ENCODE measurements around the gene GPC5.

Gene GPC5

DNA sequence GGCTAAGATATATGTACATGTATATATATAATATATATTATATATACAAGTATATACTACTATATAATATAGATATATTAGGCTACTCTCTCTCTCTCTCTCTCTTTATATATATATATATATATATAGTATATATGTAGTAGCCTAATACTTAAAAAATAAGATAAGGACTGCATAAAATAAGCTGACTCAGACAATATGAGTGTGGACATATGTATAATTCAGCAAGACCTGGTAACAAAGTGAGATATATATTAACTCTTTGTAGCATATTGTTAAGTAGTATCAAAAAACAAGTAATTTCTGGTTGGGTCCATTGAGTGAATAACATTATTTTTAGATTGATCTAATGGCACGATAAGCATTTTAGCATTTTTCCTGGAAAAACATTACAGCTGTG is 509.0 kb downstream of the GPC5 start:
- H3K36me3 ChIP-seq (ENCODE audit: control insufficient read depth, insufficient read depth, low read length) = no peaks in the 10 kb centered on the region
- H3K27ac ChIP-seq (ENCODE audit: low read depth, low read length) = no peak overlapping the region
- no peak overlapping the region for H3K9ac ChIP-seq (ENCODE audit: low read length)
- H3K4me1 ChIP-seq (ENCODE audit: control insufficient read depth, insufficient read depth, low read length) = no peaks in the 10 kb centered on the region
- H3K9me3 ChIP-seq (ENCODE audit: control insufficient read depth, insufficient read depth, low read depth, low read length) = no peaks in the 10 kb centered on the region
- H3K4me3 ChIP-seq (ENCODE audit: low read depth, low read length) = no peak overlapping the region
- no peaks in the 10 kb centered on the region for H3K27me3 ChIP-seq (ENCODE audit: control insufficient read depth, insufficient read depth, low read length)

- Histone ChIP-seq H3K4me3 (ENCODE audit: low read depth, low read length) (no peak overlapping the region), H3K36me3 (ENCODE audit: control insufficient read depth, insufficient read depth, low read length) (no peaks in the 10 kb centered on the region), H3K27ac (ENCODE audit: low read depth, low read length) (no peak overlapping the region), H3K9ac (ENCODE audit: low read length) (no peak overlapping the region), H3K9me3 (ENCODE audit: control insufficient read depth, insufficient read depth, low read depth, low read length) (no peaks in the 10 kb centered on the region), H3K27me3 (ENCODE audit: control insufficient read depth, insufficient read depth, low read length) (no peaks in the 10 kb centered on the region), H3K4me1 (ENCODE audit: control insufficient read depth, insufficient read depth, low read length) (no peaks in the 10 kb centered on the region)
Observed at GRCh38 chr13:91909617-91910016, 511.2 kb downstream of the GPC5 start.

DNA sequence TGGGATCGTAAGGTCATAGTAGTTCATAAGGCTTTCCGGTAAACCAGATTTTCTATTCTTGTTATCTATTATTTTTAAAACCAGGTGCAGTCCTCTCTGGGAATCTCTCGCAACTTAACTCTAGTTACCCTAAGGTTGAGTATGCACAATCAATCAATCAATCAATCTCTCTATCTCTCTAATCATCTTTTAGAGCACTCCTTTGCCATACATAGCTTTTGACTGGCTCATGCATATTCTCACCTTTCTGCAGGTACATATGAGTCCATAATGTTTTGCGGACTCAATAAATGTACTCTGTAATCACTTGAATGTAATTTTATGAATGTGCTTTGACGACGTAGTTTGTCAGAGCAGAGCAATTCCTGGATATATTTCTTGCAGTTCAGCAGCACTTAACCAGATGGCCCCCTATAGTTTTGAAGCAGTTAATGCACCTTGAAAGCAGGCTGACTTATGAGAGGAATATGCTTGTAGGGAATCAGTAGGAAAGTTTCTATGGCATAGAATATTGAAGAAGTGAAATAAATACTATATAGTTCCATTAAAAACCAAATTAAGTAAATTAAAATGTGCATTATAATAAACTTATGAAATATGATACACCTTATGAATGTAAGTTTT is 524.7 kb downstream of the GPC5 start:
- no peak overlapping the region for H3K27ac ChIP-seq (ENCODE audit: low read depth, low read length)
- H3K4me1 ChIP-seq (ENCODE audit: control insufficient read depth, insufficient read depth, low read length) = no peaks in the 10 kb centered on the region
- no peaks in the 10 kb centered on the region for H3K9me3 ChIP-seq (ENCODE audit: control insufficient read depth, insufficient read depth, low read depth, low read length)

DNA sequence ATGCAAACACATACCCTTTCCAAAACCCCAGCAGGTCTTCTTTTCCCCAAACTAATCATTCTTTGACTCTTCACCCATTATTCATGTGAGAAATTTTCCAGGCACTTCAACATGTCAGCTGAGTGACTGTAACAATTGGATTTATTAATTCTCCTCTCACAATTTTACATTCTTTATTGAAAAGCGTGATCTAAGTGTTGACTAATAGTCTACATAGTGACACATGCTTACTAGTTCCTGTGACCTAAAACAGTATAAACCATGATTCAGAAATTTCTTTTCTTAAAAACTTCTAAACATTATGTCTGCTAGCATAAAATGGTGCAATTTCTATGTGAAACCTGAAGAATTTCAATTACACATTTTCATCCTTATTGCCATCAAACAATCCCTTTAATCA is 532.3 kb downstream of the GPC5 start:
- Histone ChIP-seq H3K4me1 (ENCODE audit: control insufficient read depth, insufficient read depth, low read length) (no peaks in the 10 kb centered on the region), H3K36me3 (ENCODE audit: control insufficient read depth, insufficient read depth, low read length) (no peaks in the 10 kb centered on the region), H3K27ac (ENCODE audit: low read depth, low read length) (no peak overlapping the region), H3K9me3 (ENCODE audit: control insufficient read depth, insufficient read depth, low read depth, low read length) (no peaks in the 10 kb centered on the region), H3K4me3 (ENCODE audit: low read depth, low read length) (no peak overlapping the region), H3K9ac (ENCODE audit: low read length) (no peak overlapping the region), H3K27me3 (ENCODE audit: control insufficient read depth, insufficient read depth, low read length) (no peaks in the 10 kb centered on the region)

More for the DNA sequence above, 524.7 kb downstream of the GPC5 start:
- Histone ChIP-seq H3K27me3 (ENCODE audit: control insufficient read depth, insufficient read depth, low read length) (no peaks in the 10 kb centered on the region), H3K36me3 (ENCODE audit: control insufficient read depth, insufficient read depth, low read length) (no peaks in the 10 kb centered on the region), H3K4me3 (ENCODE audit: low read depth, low read length) (no peak overlapping the region), H3K9ac (ENCODE audit: low read length) (no peak overlapping the region)

DNA sequence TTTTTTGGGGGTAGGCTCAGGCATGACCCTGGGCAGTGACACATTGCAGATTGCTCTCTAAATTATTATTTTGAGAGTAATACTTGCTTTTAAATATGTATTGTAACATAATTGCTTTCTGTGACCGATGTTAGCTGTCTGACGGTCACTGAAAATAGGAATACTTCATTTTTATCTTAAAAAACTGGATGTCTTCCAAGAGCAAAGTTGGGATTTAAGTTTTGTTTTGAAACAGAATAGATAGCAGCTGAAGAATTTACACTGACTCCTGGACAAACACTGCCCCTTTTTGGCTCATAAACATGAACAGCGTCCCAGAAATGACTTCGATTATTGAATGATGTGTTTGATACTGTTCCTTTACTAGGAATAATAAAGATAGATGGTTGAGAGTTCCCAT is 535.9 kb downstream of the GPC5 start:
- no peaks in the 10 kb centered on the region for H3K4me1 ChIP-seq (ENCODE audit: control insufficient read depth, insufficient read depth, low read length)
- H3K9ac ChIP-seq (ENCODE audit: low read length) = no peak overlapping the region
- no peaks in the 10 kb centered on the region for H3K36me3 ChIP-seq (ENCODE audit: control insufficient read depth, insufficient read depth, low read length)
- H3K27ac ChIP-seq (ENCODE audit: low read depth, low read length) = no peak overlapping the region
- H3K4me3 ChIP-seq (ENCODE audit: low read depth, low read length) = no peak overlapping the region
- no peaks in the 10 kb centered on the region for H3K9me3 ChIP-seq (ENCODE audit: control insufficient read depth, insufficient read depth, low read depth, low read length)
- no peaks in the 10 kb centered on the region for H3K27me3 ChIP-seq (ENCODE audit: control insufficient read depth, insufficient read depth, low read length)

DNA sequence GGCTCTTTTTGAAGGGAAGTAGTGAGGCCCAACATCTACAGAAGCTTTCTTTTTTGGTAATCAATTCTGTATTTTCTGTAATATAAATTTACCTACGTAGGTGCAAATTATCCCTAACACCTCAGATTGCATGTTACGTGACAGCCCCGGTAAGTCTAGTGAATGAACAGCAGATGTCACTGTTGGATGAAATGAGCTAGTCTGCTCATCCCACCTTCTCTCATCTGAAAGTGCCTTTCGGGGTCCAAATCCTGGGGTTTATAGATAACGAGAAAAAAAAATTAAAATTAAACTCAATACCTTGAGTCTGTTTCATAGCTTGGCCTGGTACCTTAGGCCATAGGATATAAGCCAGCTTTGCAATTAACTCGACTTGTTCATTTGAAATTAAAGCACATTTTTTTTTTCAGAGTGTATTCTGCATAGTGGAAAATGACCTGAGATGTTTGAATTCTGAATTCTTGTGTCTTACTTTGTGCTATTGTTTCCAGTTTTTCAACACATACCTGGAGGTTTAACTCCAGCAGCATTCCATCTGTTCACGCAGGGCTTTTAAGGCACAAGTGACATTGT is 548.2 kb downstream of the GPC5 start:
- Histone ChIP-seq H3K9ac (ENCODE audit: low read length) (no peak overlapping the region), H3K4me1 (ENCODE audit: control insufficient read depth, insufficient read depth, low read length) (no peaks in the 10 kb centered on the region), H3K27me3 (ENCODE audit: control insufficient read depth, insufficient read depth, low read length) (no peaks in the 10 kb centered on the region), H3K9me3 (ENCODE audit: control insufficient read depth, insufficient read depth, low read depth, low read length) (no peaks in the 10 kb centered on the region), H3K4me3 (ENCODE audit: low read depth, low read length) (no peak overlapping the region), H3K27ac (ENCODE audit: low read depth, low read length) (no peak overlapping the region), H3K36me3 (ENCODE audit: control insufficient read depth, insufficient read depth, low read length) (no peaks in the 10 kb centered on the region)

- H3K9me3 ChIP-seq (ENCODE audit: control insufficient read depth, insufficient read depth, low read depth, low read length) = no peaks in the 10 kb centered on the region
- no peak overlapping the region for H3K27ac ChIP-seq (ENCODE audit: low read depth, low read length)
- no peaks in the 10 kb centered on the region for H3K36me3 ChIP-seq (ENCODE audit: control insufficient read depth, insufficient read depth, low read length)
- H3K9ac ChIP-seq (ENCODE audit: low read length) = no peak overlapping the region
- no peaks in the 10 kb centered on the region for H3K27me3 ChIP-seq (ENCODE audit: control insufficient read depth, insufficient read depth, low read length)
- no peak overlapping the region for H3K4me3 ChIP-seq (ENCODE audit: low read depth, low read length)
- H3K4me1 ChIP-seq (ENCODE audit: control insufficient read depth, insufficient read depth, low read length) = no peaks in the 10 kb centered on the region
Observed at GRCh38 chr13:91948736-91949135, 550.3 kb downstream of the GPC5 start.

GRCh38 chr13:91950803-91951202 is 552.4 kb downstream of the GPC5 start:
- H3K27me3 ChIP-seq (ENCODE audit: control insufficient read depth, insufficient read depth, low read length) = no peaks in the 10 kb centered on the region
- H3K4me3 ChIP-seq (ENCODE audit: low read depth, low read length) = no peak overlapping the region
- H3K36me3 ChIP-seq (ENCODE audit: control insufficient read depth, insufficient read depth, low read length) = no peaks in the 10 kb centered on the region
- no peaks in the 10 kb centered on the region for H3K9me3 ChIP-seq (ENCODE audit: control insufficient read depth, insufficient read depth, low read depth, low read length)
- no peak overlapping the region for H3K9ac ChIP-seq (ENCODE audit: low read length)
- H3K27ac ChIP-seq (ENCODE audit: low read depth, low read length) = no peak overlapping the region
- H3K4me1 ChIP-seq (ENCODE audit: control insufficient read depth, insufficient read depth, low read length) = no peaks in the 10 kb centered on the region

GRCh38 chr13:91955546-91956355 is 557.3 kb downstream of the GPC5 start:
- Histone ChIP-seq H3K4me1 (ENCODE audit: control insufficient read depth, insufficient read depth, low read length) (no peaks in the 10 kb centered on the region), H3K4me3 (ENCODE audit: low read depth, low read length) (no peak overlapping the region), H3K9me3 (ENCODE audit: control insufficient read depth, insufficient read depth, low read depth, low read length) (no peaks in the 10 kb centered on the region), H3K36me3 (ENCODE audit: control insufficient read depth, insufficient read depth, low read length) (no peaks in the 10 kb centered on the region), H3K27ac (ENCODE audit: low read depth, low read length) (no peak overlapping the region), H3K9ac (ENCODE audit: low read length) (no peak overlapping the region), H3K27me3 (ENCODE audit: control insufficient read depth, insufficient read depth, low read length) (no peaks in the 10 kb centered on the region)

GRCh38 chr13:91960947-91961346 is 562.5 kb downstream of the GPC5 start:
- Histone ChIP-seq H3K27ac (ENCODE audit: low read depth, low read length) (no peak overlapping the region), H3K36me3 (ENCODE audit: control insufficient read depth, insufficient read depth, low read length) (no peaks in the 10 kb centered on the region), H3K27me3 (ENCODE audit: control insufficient read depth, insufficient read depth, low read length) (no peaks in the 10 kb centered on the region), H3K9me3 (ENCODE audit: control insufficient read depth, insufficient read depth, low read depth, low read length) (no peaks in the 10 kb centered on the region), H3K4me1 (ENCODE audit: control insufficient read depth, insufficient read depth, low read length) (no peaks in the 10 kb centered on the region), H3K4me3 (ENCODE audit: low read depth, low read length) (no peak overlapping the region), H3K9ac (ENCODE audit: low read length) (no peak overlapping the region)

DNA sequence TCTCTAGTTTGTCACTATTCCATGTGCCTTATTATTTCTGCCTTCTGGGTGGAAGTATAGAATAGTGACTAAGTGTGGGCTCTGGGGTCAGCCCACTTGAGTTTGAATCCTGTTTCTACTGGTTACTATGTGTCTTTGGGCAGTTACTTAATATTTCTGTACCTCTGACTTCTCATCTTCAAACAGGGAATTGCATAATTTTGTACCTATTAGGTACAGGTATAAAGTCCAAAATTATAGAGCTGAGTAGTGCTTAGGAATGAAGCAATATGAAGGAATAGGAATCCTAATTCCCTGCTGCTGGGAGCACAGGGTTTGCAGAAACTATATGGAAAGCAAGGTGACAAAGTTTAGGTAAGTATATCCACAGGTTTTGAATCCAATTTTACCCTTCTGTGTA is 564.5 kb downstream of the GPC5 start:
- Histone ChIP-seq H3K36me3 (ENCODE audit: control insufficient read depth, insufficient read depth, low read length) (no peaks in the 10 kb centered on the region), H3K27me3 (ENCODE audit: control insufficient read depth, insufficient read depth, low read length) (no peaks in the 10 kb centered on the region), H3K27ac (ENCODE audit: low read depth, low read length) (no peak overlapping the region), H3K9ac (ENCODE audit: low read length) (no peak overlapping the region), H3K4me3 (ENCODE audit: low read depth, low read length) (no peak overlapping the region), H3K4me1 (ENCODE audit: control insufficient read depth, insufficient read depth, low read length) (no peaks in the 10 kb centered on the region), H3K9me3 (ENCODE audit: control insufficient read depth, insufficient read depth, low read depth, low read length) (no peaks in the 10 kb centered on the region)

Data from HUES6 (cell line).